Jurkat, Clone E6-1 (cell line): ENCODE measurements around the gene ANAPC5.
"Not testable (repeated sequence)": the region's sequence is repeated elsewhere in the genome, so short reads cannot be mapped to it uniquely, and the experiment has no call there.

Source experiments
- DNase-seq: peaks from one replicate; pipeline ENCODE4 v3.0.0-alpha.2; 2011; ENCODE audit warnings: low read depth, low spot score
- H3K4me3 ChIP-seq: 2 replicates; pipeline ENCODE4 v1.5.1; 2011; ENCODE audit warnings: mild to moderate bottlenecking, low read length, control low read depth, moderate library complexity

ANAPC5 gene

GRCh38 chr12:121289962-121290361, 62.2 kb downstream of the ANAPC5 start:
- no peak overlapping the region for H3K4me3 ChIP-seq
- no peak for DNase-seq

GRCh38 chr12:121288986-121289385, 63.2 kb downstream of the ANAPC5 start:
- no peak for DNase-seq
- H3K4me3 ChIP-seq = no peak overlapping the region

- no peak overlapping the region for H3K4me3 ChIP-seq
- no peak for DNase-seq
These were observed 63.9 kb downstream of the ANAPC5 start for GRCh38 chr12:121288158-121288845.

DNA sequence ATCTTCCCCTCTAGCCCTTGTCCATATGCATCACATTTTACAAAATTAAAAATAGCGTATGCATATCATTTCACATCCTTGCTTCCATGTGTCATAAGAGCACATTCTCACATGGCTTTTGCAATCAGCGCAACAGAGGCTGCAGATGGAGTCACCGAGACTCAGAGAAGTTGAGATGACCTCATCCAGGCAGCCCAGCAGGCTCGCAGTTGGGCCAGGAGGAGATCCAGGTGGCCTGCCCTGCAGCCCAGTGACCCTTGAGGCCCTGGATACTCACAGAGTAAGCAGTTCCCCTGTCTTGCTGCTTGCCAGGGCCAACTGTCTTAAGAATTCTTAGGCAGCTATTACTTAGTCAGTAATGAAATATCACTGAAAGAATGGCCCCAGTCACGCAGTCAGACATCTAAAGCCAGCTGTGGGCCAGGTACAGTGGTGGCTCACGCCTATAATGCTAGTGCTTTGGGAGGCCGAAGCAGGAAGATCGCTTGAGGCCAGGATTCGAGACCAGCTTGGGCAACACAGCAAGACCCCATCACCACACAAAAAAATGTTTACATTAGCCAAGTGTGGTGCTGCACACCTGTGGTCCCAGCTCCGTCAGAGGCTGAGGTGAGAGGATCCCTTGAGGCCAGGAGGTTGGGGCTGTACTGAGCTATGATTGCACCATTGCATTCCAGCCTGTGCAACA, 64.8 kb downstream of the ANAPC5 start:
- no peak overlapping the region for H3K4me3 ChIP-seq
- DNase-seq = no peak

DNA sequence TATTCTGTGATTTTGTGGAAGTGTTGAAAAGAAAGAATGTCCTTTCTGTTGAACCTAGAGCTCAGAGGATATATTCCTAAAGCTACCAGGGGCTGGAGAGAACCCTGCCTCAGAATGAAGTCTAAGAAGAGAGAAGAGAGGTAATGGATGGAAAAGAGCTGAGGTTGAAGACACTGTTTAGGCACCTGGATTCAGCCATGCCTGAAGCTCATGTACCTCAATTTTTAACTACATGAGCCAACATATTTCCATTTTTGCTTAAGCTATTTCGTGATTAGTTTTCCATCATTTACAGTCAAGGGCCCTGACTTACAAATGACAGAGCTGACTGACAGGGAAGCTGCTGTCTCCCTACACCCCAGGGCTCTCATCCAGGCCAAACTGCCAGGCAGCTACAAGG, 66.4 kb downstream of the ANAPC5 start:
- no peak overlapping the region for H3K4me3 ChIP-seq
- no peak for DNase-seq

DNA sequence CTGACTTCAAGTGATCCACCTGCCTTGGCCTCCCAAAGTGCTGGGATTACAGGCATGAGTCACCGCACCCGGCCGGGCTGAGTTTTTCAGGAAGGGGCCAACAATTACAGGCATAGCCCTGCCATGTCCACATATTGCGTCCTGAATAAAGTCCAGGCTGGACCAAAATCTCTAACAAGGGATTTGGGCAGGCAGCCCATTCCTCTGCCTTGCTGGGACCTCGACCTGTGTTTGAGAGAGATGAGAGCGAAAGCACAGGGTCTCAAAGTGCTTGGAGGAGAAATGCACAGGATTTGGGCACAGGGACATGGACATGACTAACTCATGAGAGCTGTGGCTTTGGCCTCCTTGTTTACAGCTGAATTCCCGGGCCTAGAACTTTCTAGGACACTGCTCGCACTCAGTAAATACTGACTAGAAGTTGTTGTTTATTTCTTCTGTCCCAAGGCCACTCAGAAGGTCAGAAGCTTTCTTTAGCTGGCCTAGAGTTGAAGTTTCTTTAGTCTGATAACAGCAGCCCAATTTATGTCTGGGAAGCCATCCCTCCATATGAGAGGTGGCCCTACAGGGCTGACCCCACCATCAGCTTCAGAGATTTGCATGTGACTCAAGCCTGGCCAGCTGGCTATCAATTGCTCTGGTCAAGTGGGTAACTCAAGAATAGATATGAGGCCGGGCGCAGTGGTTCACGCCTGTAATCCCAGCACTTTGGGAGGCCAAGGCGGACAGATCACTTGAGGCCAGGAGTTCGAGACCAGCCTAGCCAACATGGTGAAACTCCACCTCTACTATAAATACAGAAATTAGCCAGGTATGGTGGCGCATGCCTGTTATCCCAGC, 67.4 kb downstream of the ANAPC5 start:
- DNase-seq = no peak
- H3K4me3 ChIP-seq = no peak overlapping the region

GRCh38 chr12:121283841-121284240, 68.4 kb downstream of the ANAPC5 start:
- DNase-seq = no peak
- no peak overlapping the region for H3K4me3 ChIP-seq

DNA sequence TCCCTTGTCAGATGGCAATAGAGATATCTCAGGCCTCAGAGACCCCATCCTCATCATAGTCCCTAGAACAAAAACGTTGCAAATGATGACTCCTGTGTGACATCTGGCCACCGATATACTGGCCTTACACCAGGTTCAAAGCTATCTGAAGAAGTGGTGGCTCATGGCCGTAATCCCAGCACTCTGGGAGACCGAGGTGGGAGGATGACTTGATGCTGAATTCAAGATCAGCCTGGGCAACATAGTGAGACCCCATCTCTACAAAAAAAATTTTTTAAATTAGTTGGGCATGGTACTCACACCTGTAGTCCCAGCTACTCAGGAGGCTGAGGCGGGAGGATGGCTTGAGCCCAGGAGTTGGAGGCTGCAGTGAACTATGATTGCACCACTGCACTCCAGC, 68.8 kb downstream of the ANAPC5 start:
- no peak for DNase-seq
- H3K4me3 ChIP-seq = no peak overlapping the region

- H3K4me3 ChIP-seq, DNase-seq: not testable (repeated sequence)
These were observed 69.3 kb downstream of the ANAPC5 start for GRCh38 chr12:121282910-121283309.

DNA sequence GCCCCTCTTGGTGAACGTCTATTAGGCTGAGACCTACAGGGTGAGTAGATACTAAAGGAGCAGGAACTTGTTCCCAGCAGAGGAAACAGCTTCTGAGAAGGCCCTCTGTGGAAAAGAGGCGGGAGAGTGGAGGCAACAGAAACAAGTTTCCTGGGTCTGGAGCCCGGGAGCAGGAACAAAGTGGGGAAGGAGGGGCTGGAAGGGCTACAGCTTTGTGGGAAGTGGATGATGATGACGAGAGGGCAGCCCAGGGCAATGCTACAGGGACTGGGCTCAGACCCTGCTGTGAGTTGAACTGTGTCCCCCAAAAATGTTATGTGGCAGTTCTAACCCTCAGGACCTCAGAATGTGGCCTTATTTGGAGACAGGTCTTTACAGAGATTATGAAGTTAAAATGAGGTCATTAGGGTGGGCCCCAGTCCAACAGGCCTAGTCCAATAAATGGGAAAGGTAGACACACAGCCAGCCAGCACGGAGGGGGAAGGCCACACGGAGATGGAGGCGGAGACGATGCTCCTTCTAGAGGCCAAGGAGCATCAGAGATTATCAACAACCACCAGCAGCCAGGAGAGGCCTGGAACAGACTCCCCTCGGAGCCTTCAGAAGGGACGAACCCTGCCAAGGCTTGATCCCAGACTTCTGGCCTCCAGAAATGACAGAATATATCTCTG, 70.0 kb downstream of the ANAPC5 start:
- no peak overlapping the region for H3K4me3 ChIP-seq
- no peak for DNase-seq

- DNase-seq, H3K4me3 ChIP-seq: not testable (repeated sequence)
These were observed 71.1 kb downstream of the ANAPC5 start for GRCh38 chr12:121281116-121281515.

DNA sequence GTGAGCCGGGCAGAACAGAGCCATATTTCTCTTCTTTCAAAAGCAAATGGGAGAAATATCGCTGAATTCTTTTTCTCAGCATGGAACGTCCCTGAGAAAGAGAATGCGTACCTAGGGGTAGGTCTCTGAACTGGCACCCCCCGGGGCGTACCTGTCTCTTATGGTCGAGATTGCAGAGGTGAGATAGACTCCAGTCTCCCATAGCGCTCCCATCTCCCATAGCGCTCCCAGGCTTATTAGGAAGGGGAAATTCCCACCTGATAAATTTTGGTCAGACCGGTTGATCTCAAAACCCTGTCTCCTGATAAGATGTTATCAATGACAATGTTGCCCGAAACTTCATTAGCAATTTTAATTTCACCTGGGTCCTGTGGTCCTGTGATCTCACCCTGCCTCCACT, 71.7 kb downstream of the ANAPC5 start:
- H3K4me3 ChIP-seq, DNase-seq: not testable (repeated sequence)

DNA sequence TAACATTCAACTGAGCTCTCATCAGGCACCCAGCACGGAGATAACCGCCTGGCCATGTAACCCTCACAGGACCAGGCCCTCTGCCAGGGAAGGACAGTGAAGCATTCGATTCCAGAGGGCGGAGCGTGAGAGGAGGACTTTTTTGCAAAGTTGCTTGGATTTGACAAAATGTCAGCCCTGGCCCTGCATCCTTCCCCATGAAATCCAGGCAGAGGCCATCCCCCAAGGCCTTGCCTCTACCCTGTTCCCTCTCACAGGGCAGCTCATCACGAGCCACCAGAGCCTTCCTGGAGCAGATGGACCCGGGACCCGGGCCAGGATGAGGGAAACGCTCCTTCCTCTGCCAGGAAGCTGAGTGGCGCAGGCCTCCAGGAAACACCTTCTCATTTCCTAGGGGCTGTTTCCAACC, 72.7 kb downstream of the ANAPC5 start:
- no peak overlapping the region for H3K4me3 ChIP-seq
- DNase-seq = no peak

GRCh38 chr12:121279071-121279375, 73.2 kb downstream of the ANAPC5 start:
- H3K4me3 ChIP-seq = no peak overlapping the region
- no peak for DNase-seq

GRCh38 chr12:121278169-121279070, 73.8 kb downstream of the ANAPC5 start:
- DNase-seq = no peak
- no peak overlapping the region for H3K4me3 ChIP-seq

DNA sequence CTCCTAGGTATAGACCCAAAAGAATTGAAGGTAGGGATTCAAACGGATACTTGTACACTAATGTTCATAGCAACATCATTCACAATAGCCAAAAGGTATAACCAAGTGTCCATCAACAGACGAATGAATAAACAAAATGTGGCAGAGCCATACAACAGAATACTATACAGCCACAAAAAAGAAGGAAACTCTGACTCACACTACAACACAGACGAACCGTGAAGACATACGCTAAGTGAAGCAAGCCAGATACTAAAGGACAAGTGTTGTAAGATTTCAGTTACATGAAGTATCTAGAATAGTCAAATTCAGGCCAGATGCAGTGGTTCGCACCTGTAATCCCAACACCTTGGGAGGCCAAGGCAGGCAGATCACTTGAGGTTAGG, 74.8 kb downstream of the ANAPC5 start:
- no peak for DNase-seq
- no peak overlapping the region for H3K4me3 ChIP-seq

DNA sequence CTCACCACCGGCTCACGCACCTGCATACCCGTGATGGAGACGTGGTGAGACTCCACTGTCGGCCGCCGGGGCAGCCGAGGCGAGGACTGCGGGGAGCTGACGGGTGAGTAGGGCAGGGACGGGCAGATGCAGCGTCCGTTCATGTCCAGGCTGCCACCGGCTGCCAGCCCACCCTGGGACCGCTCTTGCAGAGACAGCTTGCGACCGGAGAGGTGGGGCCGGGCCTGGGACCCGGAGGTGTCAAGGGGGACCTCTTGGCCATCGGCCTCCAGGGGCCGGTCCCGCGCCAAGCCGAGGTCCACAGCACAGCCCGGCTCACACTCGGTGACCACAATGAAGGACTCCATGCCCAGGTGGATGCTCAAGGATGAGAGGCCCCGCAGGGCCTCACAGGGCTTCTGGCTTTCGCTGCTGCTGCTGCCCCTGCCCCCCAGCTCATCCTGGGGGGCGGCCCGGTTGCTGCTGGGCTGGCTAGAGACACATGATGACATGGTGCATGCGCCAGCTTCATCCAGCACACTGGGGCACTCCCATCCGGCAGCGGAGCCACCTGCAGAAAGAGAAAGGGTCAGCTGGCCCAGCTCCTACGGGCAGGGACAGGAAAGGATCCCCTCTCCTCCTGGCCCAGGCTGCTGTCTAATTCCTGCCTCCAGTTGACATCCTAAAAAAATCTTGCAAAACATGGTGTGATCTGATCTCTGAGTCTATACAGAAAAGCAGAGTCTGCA, 78.0 kb downstream of the ANAPC5 start:
- H3K4me3 ChIP-seq = no peak overlapping the region

DNA sequence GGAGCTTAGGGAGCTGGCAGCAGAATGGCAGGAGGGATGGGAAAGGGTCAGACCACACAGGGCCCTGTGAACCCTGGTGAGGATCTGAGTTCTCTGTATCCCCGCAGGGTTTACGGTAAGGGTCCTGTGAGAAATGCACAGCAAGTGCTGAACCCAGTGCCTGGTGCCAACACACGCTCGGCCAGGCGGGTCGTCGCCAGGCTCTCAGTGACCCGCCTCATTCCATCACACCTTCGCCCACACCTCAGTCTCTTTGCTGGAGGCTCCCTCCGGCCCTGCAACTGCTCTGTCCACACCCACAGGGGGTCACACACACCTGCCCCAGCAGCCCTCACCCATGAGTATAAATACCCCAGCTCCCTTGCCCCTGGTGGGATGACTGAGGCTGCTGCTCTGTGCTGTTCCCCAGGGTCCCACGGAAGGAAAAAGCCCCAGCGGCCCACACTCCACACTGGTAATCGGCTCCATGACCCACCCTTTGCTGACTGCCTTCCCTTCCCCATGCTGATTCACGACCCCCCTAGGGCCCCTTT, 78.8 kb downstream of the ANAPC5 start:
- H3K4me3 ChIP-seq = no peak overlapping the region
- DNase-seq = no peak

More for the DNA sequence above, 78.0 kb downstream of the ANAPC5 start:
- no peak for DNase-seq
